HepG2 (cell line): ENCODE data around the gene HDGFL2. TPM values are rescaled to one million over a fixed set of nuclear protein-coding genes. Genes with fewer than 3 reads are reported as not detected.

Source experiments
- ELF1 ChIP-seq: sonication (generic); formaldehyde crosslinking; IDR thresholded peaks from 2 replicates; pipeline ENCODE4 v1.4.0; 2020; ENCODE audit warnings: missing genetic modification reagents
- GPN1 ChIP-seq: sonication (generic); formaldehyde crosslinking; IDR thresholded peaks from 2 replicates; pipeline ENCODE4 v1.5.1; 2020; ENCODE audit warnings: missing genetic modification reagents, borderline replicate concordance
- HOXA9 ChIP-seq: sonication (generic); formaldehyde crosslinking; IDR thresholded peaks from 2 replicates; pipeline ENCODE4 v1.8.1; 2022; ENCODE audit warnings: missing genetic modification reagents, mild to moderate bottlenecking, moderate library complexity, borderline replicate concordance
- KAT8 ChIP-seq: IDR thresholded peaks from 2 replicates; pipeline ENCODE4 v1.6.1; 2016; ENCODE audit warnings: missing genetic modification reagents, missing compliant biosample characterization
- MYC ChIP-seq: sonication (generic); formaldehyde crosslinking; IDR thresholded peaks from 2 replicates; pipeline ENCODE4 v1.9.0; 2021; ENCODE audit warnings: missing genetic modification reagents, borderline replicate concordance
- NKX3-1 ChIP-seq: sonication (generic); formaldehyde crosslinking; IDR thresholded peaks from 2 replicates; pipeline ENCODE4 v1.5.0; 2020; ENCODE audit warnings: missing genetic modification reagents
- PRMT3 ChIP-seq: sonication (generic); formaldehyde crosslinking; IDR thresholded peaks from 2 replicates; pipeline ENCODE4 v1.8.1; 2022; ENCODE audit warnings: low read depth, mild to moderate bottlenecking, moderate library complexity, missing genetic modification reagents, borderline replicate concordance
- RBM39 ChIP-seq: fragments of 200-400 bp; formaldehyde crosslinking; IDR thresholded peaks from one replicate; pipeline ENCODE4 v1.6.1; 2018; ENCODE audit warnings: antibody characterized with exemption, mild to moderate bottlenecking, low read depth, low read length; ENCODE audit not compliant: poor library complexity, severe bottlenecking
- RORA ChIP-seq: sonication (generic); formaldehyde crosslinking; IDR thresholded peaks from 2 replicates; pipeline ENCODE4 v1.5.0; 2020; ENCODE audit warnings: mild to moderate bottlenecking, missing genetic modification reagents, moderate library complexity
- ZFAT ChIP-seq: sonication (generic); formaldehyde crosslinking; conservative IDR thresholded peaks from 2 replicates; pipeline ENCODE4 v1.8.1; 2023; ENCODE audit warnings: missing genetic modification reagents, inconsistent platforms
- ZFP36L1 ChIP-seq: sonication (generic); formaldehyde crosslinking; IDR thresholded peaks from 2 replicates; pipeline ENCODE4 v1.8.0; 2022; ENCODE audit warnings: mild to moderate bottlenecking, missing genetic modification reagents, moderate library complexity
- ZFP62 ChIP-seq: sonication (generic); formaldehyde crosslinking; IDR thresholded peaks from 2 replicates; pipeline ENCODE4 v1.4.0; 2020; ENCODE audit warnings: missing genetic modification reagents
- ZNF136 ChIP-seq: sonication (generic); formaldehyde crosslinking; IDR thresholded peaks from 2 replicates; pipeline ENCODE4 v1.8.1; 2022; ENCODE audit warnings: low read depth, mild to moderate bottlenecking, moderate library complexity, missing genetic modification reagents
- ZNF30 ChIP-seq: sonication (generic); formaldehyde crosslinking; IDR thresholded peaks from 2 replicates; pipeline ENCODE4 v1.5.0; 2020; ENCODE audit warnings: mild to moderate bottlenecking, missing genetic modification reagents
- ZNF335 ChIP-seq: sonication (generic); formaldehyde crosslinking; IDR thresholded peaks from 2 replicates; pipeline ENCODE4 v1.4.0; 2020; ENCODE audit warnings: missing genetic modification reagents
- ZNF383 ChIP-seq: sonication (generic); formaldehyde crosslinking; IDR thresholded peaks from 2 replicates; pipeline ENCODE4 v1.4.0; 2020; ENCODE audit warnings: missing genetic modification reagents, mild to moderate bottlenecking, borderline replicate concordance
- ZNF552 ChIP-seq: sonication (generic); formaldehyde crosslinking; IDR thresholded peaks from 2 replicates; pipeline ENCODE4 v1.9.0; 2022; ENCODE audit warnings: missing genetic modification reagents, mild to moderate bottlenecking, borderline replicate concordance
- ZNF619 ChIP-seq: sonication (generic); formaldehyde crosslinking; IDR thresholded peaks from 2 replicates; pipeline ENCODE4 v1.4.0; 2020; ENCODE audit warnings: mild to moderate bottlenecking, missing genetic modification reagents
- ZNF780A ChIP-seq: sonication (generic); formaldehyde crosslinking; IDR thresholded peaks from 2 replicates; pipeline ENCODE4 v1.8.0; 2022; ENCODE audit warnings: mild to moderate bottlenecking, missing genetic modification reagents, moderate library complexity
- ZSCAN20 ChIP-seq: sonication (generic); formaldehyde crosslinking; IDR thresholded peaks from 2 replicates; pipeline ENCODE4 v1.4.0; 2020; ENCODE audit warnings: missing genetic modification reagents, mild to moderate bottlenecking, borderline replicate concordance
- polyA plus RNA-seq, 8 experiments: library from polyadenylated mRNA; depleted of rRNA in 3 of 8; stranded (reverse) in 7 of 8; unstranded in 1 of 8; fragments of >200 nt; fragmentation: Illumina TruSeq in 4 of 8; extraction: Trizol in 4 of 8; gene quantifications; 2 replicates each; pipeline versions ENCODE4 v1.2.1 to v1.2.3, GENCODE V29; 2011 to 2016; ENCODE audit warnings: low read depth in 4 of 8, missing spikeins in 1 of 8, mixed read lengths in 1 of 8; ENCODE audit not compliant: insufficient read depth in 1 of 8
- total RNA-seq, 5 experiments: library from RNA; depleted of rRNA; stranded (reverse); fragments of >200 nt; fragmentation: Illumina TruSeq; extraction: Trizol; gene quantifications; 2 replicates each; pipeline ENCODE4 v1.2.3, GENCODE V29; 2016; ENCODE audit warnings: low read depth in 1 of 5
- TF ChIP-seq, protein P1 (sequence below): sonication (generic); formaldehyde crosslinking; IDR thresholded peaks from 2 replicates; pipeline ENCODE4 v1.4.0; 2020; ENCODE audit warnings: missing genetic modification reagents, borderline replicate concordance
- TF ChIP-seq, protein P2 (sequence below): sonication (generic); formaldehyde crosslinking; IDR thresholded peaks from 2 replicates; pipeline ENCODE4 v1.4.0; 2020; ENCODE audit warnings: low read depth, missing genetic modification reagents

Gene HDGFL2
- total and polyA plus RNA-seq, 2 of the 13 experiments (the other 11 are each of a cell fraction or from before 2014, with no cell fraction given): 20.0 to 51.1 TPM

DNA sequence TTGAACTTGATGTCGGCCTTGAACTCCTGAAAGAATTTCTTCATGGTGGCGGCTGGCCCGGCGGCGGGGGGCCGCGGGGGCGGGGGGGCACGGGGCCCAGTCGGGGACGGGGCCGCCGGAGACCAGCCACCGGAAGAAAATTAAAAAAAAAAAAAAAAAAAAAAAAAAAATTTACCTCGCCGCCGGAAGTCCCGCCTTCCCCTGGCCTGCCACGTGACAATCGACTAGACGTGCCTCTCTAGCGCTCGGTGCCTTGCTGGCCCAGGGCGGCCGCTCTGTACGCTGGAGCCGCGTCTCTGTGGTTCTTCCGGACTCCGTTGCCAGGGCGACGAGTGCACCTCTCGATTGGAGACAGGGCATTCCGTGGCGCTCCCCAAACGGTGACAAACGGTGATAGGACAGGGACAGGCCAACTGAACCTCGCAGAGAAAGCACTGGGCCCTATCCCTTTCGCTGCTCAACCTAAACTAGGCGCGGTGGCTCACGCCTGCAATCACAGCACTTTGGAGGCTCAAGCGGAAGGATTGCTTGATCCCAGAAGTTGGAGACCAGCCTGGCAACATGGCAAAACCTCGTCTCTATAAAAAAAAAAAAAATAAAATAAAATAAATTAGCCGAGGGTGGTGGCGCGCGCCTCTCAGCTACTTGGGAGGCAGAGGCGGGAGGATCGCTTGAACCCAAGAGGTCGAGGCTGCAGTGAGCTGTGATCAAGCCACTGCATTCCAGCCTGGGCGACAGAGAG is 14.3 kb upstream of the HDGFL2 start, which contains the start of gene UBXN6 (continued):
- TF ChIP-seq, protein P1, sequence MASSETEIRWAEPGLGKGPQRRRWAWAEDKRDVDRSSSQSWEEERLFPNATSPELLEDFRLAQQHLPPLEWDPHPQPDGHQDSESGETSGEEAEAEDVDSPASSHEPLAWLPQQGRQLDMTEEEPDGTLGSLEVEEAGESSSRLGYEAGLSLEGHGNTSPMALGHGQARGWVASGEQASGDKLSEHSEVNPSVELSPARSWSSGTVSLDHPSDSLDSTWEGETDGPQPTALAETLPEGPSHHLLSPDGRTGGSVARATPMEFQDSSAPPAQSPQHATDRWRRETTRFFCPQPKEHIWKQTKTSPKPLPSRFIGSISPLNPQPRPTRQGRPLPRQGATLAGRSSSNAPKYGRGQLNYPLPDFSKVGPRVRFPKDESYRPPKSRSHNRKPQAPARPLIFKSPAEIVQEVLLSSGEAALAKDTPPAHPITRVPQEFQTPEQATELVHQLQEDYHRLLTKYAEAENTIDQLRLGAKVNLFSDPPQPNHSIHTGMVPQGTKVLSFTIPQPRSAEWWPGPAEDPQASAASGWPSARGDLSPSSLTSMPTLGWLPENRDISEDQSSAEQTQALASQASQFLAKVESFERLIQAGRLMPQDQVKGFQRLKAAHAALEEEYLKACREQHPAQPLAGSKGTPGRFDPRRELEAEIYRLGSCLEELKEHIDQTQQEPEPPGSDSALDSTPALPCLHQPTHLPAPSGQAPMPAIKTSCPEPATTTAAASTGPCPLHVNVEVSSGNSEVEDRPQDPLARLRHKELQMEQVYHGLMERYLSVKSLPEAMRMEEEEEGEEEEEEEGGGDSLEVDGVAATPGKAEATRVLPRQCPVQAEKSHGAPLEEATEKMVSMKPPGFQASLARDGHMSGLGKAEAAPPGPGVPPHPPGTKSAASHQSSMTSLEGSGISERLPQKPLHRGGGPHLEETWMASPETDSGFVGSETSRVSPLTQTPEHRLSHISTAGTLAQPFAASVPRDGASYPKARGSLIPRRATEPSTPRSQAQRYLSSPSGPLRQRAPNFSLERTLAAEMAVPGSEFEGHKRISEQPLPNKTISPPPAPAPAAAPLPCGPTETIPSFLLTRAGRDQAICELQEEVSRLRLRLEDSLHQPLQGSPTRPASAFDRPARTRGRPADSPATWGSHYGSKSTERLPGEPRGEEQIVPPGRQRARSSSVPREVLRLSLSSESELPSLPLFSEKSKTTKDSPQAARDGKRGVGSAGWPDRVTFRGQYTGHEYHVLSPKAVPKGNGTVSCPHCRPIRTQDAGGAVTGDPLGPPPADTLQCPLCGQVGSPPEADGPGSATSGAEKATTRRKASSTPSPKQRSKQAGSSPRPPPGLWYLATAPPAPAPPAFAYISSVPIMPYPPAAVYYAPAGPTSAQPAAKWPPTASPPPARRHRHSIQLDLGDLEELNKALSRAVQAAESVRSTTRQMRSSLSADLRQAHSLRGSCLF (CRISPR knock-in tag): no peak
- TF ChIP-seq ELF1: peak; percentile 95
- no peak for TF ChIP-seq ZNF30 (CRISPR knock-in tag)
- TF ChIP-seq KAT8 (CRISPR knock-in tag): peak; percentile 94
- TF ChIP-seq RORA (CRISPR knock-in tag): no peak
- 0 out of 2 replicates have a peak, but pooled peaks have one; percentile 33 for TF ChIP-seq NKX3-1 (CRISPR knock-in tag)
- no peak; the same call in 1 of the 2 replicates for TF ChIP-seq ZNF552 (CRISPR knock-in tag)
- no peak for TF ChIP-seq ZSCAN20 (CRISPR knock-in tag)
- no peak for TF ChIP-seq RBM39
- TF ChIP-seq ZFP36L1 (CRISPR knock-in tag): no peak
- TF ChIP-seq ZNF335 (CRISPR knock-in tag): no peak
- no peak for TF ChIP-seq ZNF383 (CRISPR knock-in tag)
- no peak for TF ChIP-seq HOXA9
- no peak for TF ChIP-seq ZFAT (CRISPR knock-in tag)
- no peak for TF ChIP-seq GPN1 (CRISPR knock-in tag)
- no peak for TF ChIP-seq ZFP62 (CRISPR knock-in tag)
- 0 out of 2 replicates have a peak, but pooled peaks have one; percentile 53 for TF ChIP-seq ZNF136
- no peak for TF ChIP-seq ZNF780A (CRISPR knock-in tag)
- peak; percentile 83 for TF ChIP-seq MYC (CRISPR knock-in tag)
- TF ChIP-seq PRMT3 (CRISPR knock-in tag): no peak
- TF ChIP-seq, protein P2, sequence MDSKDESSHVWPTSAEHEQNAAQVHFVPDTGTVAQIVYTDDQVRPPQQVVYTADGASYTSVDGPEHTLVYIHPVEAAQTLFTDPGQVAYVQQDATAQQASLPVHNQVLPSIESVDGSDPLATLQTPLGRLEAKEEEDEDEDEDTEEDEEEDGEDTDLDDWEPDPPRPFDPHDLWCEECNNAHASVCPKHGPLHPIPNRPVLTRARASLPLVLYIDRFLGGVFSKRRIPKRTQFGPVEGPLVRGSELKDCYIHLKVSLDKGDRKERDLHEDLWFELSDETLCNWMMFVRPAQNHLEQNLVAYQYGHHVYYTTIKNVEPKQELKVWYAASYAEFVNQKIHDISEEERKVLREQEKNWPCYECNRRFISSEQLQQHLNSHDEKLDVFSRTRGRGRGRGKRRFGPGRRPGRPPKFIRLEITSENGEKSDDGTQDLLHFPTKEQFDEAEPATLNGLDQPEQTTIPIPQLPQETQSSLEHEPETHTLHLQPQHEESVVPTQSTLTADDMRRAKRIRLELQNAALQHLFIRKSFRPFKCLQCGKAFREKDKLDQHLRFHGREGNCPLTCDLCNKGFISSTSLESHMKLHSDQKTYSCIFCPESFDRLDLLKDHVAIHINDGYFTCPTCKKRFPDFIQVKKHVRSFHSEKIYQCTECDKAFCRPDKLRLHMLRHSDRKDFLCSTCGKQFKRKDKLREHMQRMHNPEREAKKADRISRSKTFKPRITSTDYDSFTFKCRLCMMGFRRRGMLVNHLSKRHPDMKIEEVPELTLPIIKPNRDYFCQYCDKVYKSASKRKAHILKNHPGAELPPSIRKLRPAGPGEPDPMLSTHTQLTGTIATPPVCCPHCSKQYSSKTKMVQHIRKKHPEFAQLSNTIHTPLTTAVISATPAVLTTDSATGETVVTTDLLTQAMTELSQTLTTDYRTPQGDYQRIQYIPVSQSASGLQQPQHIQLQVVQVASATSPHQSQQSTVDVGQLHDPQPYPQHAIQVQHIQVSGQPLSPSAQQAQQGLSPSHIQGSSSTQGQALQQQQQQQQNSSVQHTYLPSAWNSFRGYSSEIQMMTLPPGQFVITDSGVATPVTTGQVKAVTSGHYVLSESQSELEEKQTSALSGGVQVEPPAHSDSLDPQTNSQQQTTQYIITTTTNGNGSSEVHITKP (CRISPR knock-in tag): 0 out of 2 replicates have a peak, but pooled peaks have one; percentile 19
- TF ChIP-seq ZNF619 (CRISPR knock-in tag): 0 out of 2 replicates have a peak, but pooled peaks have one; percentile 31
